Activated naive CD4-positive, alpha-beta T cell treated with Interleukin-2 at 50 U/mL for 16 hours (primary cell): ENCODE data around the gene ING3.

Experiments used
- DNase-seq: peaks from one replicate; pipeline ENCODE4 v3.0.0-alpha.2; 2020

ING3 gene

GRCh38 chr7:120990468-120991118 is 40.0 kb downstream of the ING3 start:
- no peak for DNase-seq

GRCh38 chr7:120991161-120991560 is 40.6 kb downstream of the ING3 start:
- no peak for DNase-seq

- no peak for DNase-seq
Measured at GRCh38 chr7:120991581-120991980, 41.0 kb downstream of the ING3 start.

GRCh38 chr7:120992272-120992964 is 41.8 kb downstream of the ING3 start:
- DNase-seq = no peak

- no peak for DNase-seq
Measured at GRCh38 chr7:120992965-120993494, 42.5 kb downstream of the ING3 start.

GRCh38 chr7:120993553-120994191 is 43.1 kb downstream of the ING3 start:
- no peak for DNase-seq

GRCh38 chr7:120994512-120995410 is 44.2 kb downstream of the ING3 start:
- DNase-seq = no peak

GRCh38 chr7:120995654-120996053 is 45.1 kb downstream of the ING3 start:
- DNase-seq = no peak

- no peak for DNase-seq
Measured at GRCh38 chr7:120996333-120996987, 45.9 kb downstream of the ING3 start.

- no peak for DNase-seq
Measured at GRCh38 chr7:120996988-120997345, 46.4 kb downstream of the ING3 start.

- no peak for DNase-seq
Measured at GRCh38 chr7:120997882-120998474, 47.4 kb downstream of the ING3 start.

GRCh38 chr7:120998520-120998919 is 47.9 kb downstream of the ING3 start:
- DNase-seq = no peak

GRCh38 chr7:120998996-120999565 is 48.5 kb downstream of the ING3 start:
- no peak for DNase-seq

GRCh38 chr7:121000081-121000983 is 49.8 kb downstream of the ING3 start:
- no peak for DNase-seq

GRCh38 chr7:121001234-121001906 is 50.8 kb downstream of the ING3 start:
- DNase-seq = no peak

- no peak for DNase-seq
Measured at GRCh38 chr7:121002048-121002756, 51.6 kb downstream of the ING3 start.

GRCh38 chr7:121002757-121003200 is 52.2 kb downstream of the ING3 start:
- no peak for DNase-seq

GRCh38 chr7:121003986-121004685 is 53.6 kb downstream of the ING3 start:
- no peak for DNase-seq
